Measurements from ENCODE around the gene IQCE. TPM values are rescaled to one million over a fixed set of nuclear protein-coding genes. Genes with fewer than 3 reads are reported as not detected.
A peak's percentile ranks its signal among the peaks of the same experiment; 100 is the strongest.

Gene IQCE
- total RNA-seq, 2 experiments from 2014 or later = 14.9 to 15.2 TPM

GRCh38 chr7:2644220-2644561 is 85.4 kb downstream of the IQCE start:
- Mint-ChIP-seq H3K27ac (peak overlapping the region; percentile 40), H3K4me1 (peaks cover 21% of the 10 kb centered on the region), H3K36me3 (no peaks in the 10 kb centered on the region), H3K9me3 (ENCODE audit: low read depth) (no peaks in the 10 kb centered on the region), H3K27me3 (no peaks in the 10 kb centered on the region), H3K4me3 (no peak overlapping the region)
- DNase-seq (no peak), ATAC-seq (no peak)
- CTCF ChIA-PET = interaction anchor here (0.5 to 5.1 kb wide), 5 partner anchors 9 to 66 kb away, joined by 3 to 50 read pairs (median 11); partner anchors contain the start of gene TTYH3

GRCh38 chr7:2644562-2645273 is 85.9 kb downstream of the IQCE start:
- ATAC-seq (peak; percentile 80), DNase-seq (no peak)
- Mint-ChIP-seq H3K4me1 (peaks cover 21% of the 10 kb centered on the region), H3K9me3 (ENCODE audit: low read depth) (no peaks in the 10 kb centered on the region), H3K36me3 (no peaks in the 10 kb centered on the region), H3K4me3 (peak overlapping the region; percentile 56), H3K27me3 (no peaks in the 10 kb centered on the region), H3K27ac (peak overlapping the region; percentile 90)
- CTCF ChIA-PET = interaction anchor here (0.7 to 5.1 kb wide), 18 partner anchors 9 to 193 kb away, joined by 3 to 50 read pairs (median 4); partner anchors contain the start of gene TTYH3

GRCh38 chr7:2645274-2645868 is 86.6 kb downstream of the IQCE start:
- CTCF ChIA-PET = interaction anchor here (0.7 to 5.1 kb wide), 18 partner anchors 8 to 194 kb away, joined by 3 to 50 read pairs (median 4); partner anchors contain the start of gene TTYH3

GRCh38 chr7:2646336-2646679 is 87.5 kb downstream of the IQCE start:
- H3K9me3 Mint-ChIP-seq (ENCODE audit: low read depth) = no peaks in the 10 kb centered on the region

More at GRCh38 chr7:2645274-2645868, 86.6 kb downstream of the IQCE start:
- no peaks in the 10 kb centered on the region for H3K36me3 Mint-ChIP-seq
- peak overlapping the region; percentile 90 for H3K27ac Mint-ChIP-seq
- peak; percentile 87 for DNase-seq
- H3K4me3 Mint-ChIP-seq = peak overlapping the region; percentile 56
- no peaks in the 10 kb centered on the region for H3K9me3 Mint-ChIP-seq (ENCODE audit: low read depth)
- peak; percentile 75 for ATAC-seq
- H3K4me1 Mint-ChIP-seq = peaks cover 21% of the 10 kb centered on the region
- H3K27me3 Mint-ChIP-seq = no peaks in the 10 kb centered on the region

GRCh38 chr7:2646680-2647571 is 88.1 kb downstream of the IQCE start:
- no peak for DNase-seq
- no peaks in the 10 kb centered on the region for H3K27me3 Mint-ChIP-seq
- H3K27ac Mint-ChIP-seq = no peak overlapping the region
- H3K9me3 Mint-ChIP-seq (ENCODE audit: low read depth) = no peaks in the 10 kb centered on the region
- CTCF ChIA-PET = interaction anchor here (0.8 to 5.1 kb wide), 2 partner anchors 24 to 63 kb away, joined by 3 to 50 read pairs; no protein-coding TSS in a partner anchor
- no peaks in the 10 kb centered on the region for H3K36me3 Mint-ChIP-seq
- no peak for ATAC-seq
- peaks cover 21% of the 10 kb centered on the region for H3K4me1 Mint-ChIP-seq
- H3K4me3 Mint-ChIP-seq = no peak overlapping the region

More at GRCh38 chr7:2646336-2646679, 87.5 kb downstream of the IQCE start:
- ATAC-seq (no peak), DNase-seq (no peak)
- Mint-ChIP-seq H3K36me3 (no peaks in the 10 kb centered on the region), H3K27me3 (no peaks in the 10 kb centered on the region), H3K27ac (no peak overlapping the region), H3K4me1 (peaks cover 21% of the 10 kb centered on the region), H3K4me3 (no peak overlapping the region)
- CTCF ChIA-PET = interaction anchor here (0.8 to 5.1 kb wide), 7 partner anchors 11 to 103 kb away, joined by 3 to 50 read pairs (median 3); no protein-coding TSS in a partner anchor

GRCh38 chr7:2647594-2648172 is 88.9 kb downstream of the IQCE start:
- H3K27me3 Mint-ChIP-seq = no peaks in the 10 kb centered on the region
- no peak overlapping the region for H3K27ac Mint-ChIP-seq
- H3K36me3 Mint-ChIP-seq = no peaks in the 10 kb centered on the region
- H3K9me3 Mint-ChIP-seq (ENCODE audit: low read depth) = no peaks in the 10 kb centered on the region
- no peak overlapping the region for H3K4me3 Mint-ChIP-seq
- CTCF ChIA-PET = no interaction called here
- DNase-seq (no peak), ATAC-seq (no peak)
- peaks cover 26% of the 10 kb centered on the region for H3K4me1 Mint-ChIP-seq

GRCh38 chr7:2649139-2649838 is 90.5 kb downstream of the IQCE start:
- no peak for ATAC-seq
- H3K36me3 Mint-ChIP-seq = no peaks in the 10 kb centered on the region
- H3K4me1 Mint-ChIP-seq = peaks cover 25% of the 10 kb centered on the region
- no peaks in the 10 kb centered on the region for H3K9me3 Mint-ChIP-seq (ENCODE audit: low read depth)
- no peak overlapping the region for H3K4me3 Mint-ChIP-seq
- H3K27ac Mint-ChIP-seq = no peak overlapping the region
- CTCF ChIA-PET = interaction anchor here (0.6 kb wide), 1 partner anchor 243 kb away, joined by 3 read pairs; no protein-coding TSS in a partner anchor
- no peaks in the 10 kb centered on the region for H3K27me3 Mint-ChIP-seq
- DNase-seq = no peak

- H3K4me1 Mint-ChIP-seq = peaks cover 18% of the 10 kb centered on the region
- no peaks in the 10 kb centered on the region for H3K27me3 Mint-ChIP-seq
- H3K4me3 Mint-ChIP-seq = no peak overlapping the region
- CTCF ChIA-PET = interaction anchor here (0.6 kb wide), 1 partner anchor 502 kb away, joined by 5 read pairs; no protein-coding TSS in a partner anchor
- H3K36me3 Mint-ChIP-seq = no peaks in the 10 kb centered on the region
- DNase-seq = no peak
- no peak overlapping the region for H3K27ac Mint-ChIP-seq
- H3K9me3 Mint-ChIP-seq (ENCODE audit: low read depth) = no peaks in the 10 kb centered on the region
- ATAC-seq = no peak
These were observed 91.2 kb downstream of the IQCE start for GRCh38 chr7:2649991-2650390.

- no peaks in the 10 kb centered on the region for H3K27me3 Mint-ChIP-seq
- DNase-seq (no peak), ATAC-seq (no peak)
- CTCF ChIA-PET = interaction anchor here (0.6 kb wide), 1 partner anchor 501 kb away, joined by 5 read pairs; no protein-coding TSS in a partner anchor
- no peaks in the 10 kb centered on the region for H3K36me3 Mint-ChIP-seq
- H3K4me3 Mint-ChIP-seq = no peak overlapping the region
- peaks cover 13% of the 10 kb centered on the region for H3K4me1 Mint-ChIP-seq
- H3K9me3 Mint-ChIP-seq (ENCODE audit: low read depth) = no peaks in the 10 kb centered on the region
- H3K27ac Mint-ChIP-seq = no peak overlapping the region
These were observed 91.7 kb downstream of the IQCE start for GRCh38 chr7:2650451-2650850.

- Mint-ChIP-seq H3K9me3 (ENCODE audit: low read depth) (no peaks in the 10 kb centered on the region), H3K4me3 (no peak overlapping the region), H3K27ac (no peak overlapping the region), H3K4me1 (peaks cover 5% of the 10 kb centered on the region), H3K36me3 (no peaks in the 10 kb centered on the region), H3K27me3 (no peaks in the 10 kb centered on the region)
- ATAC-seq (no peak), DNase-seq (no peak)
- CTCF ChIA-PET = no interaction called here
These were observed 92.6 kb downstream of the IQCE start for GRCh38 chr7:2651336-2651735.

GRCh38 chr7:2651847-2652735 is 93.3 kb downstream of the IQCE start:
- DNase-seq = no peak
- H3K9me3 Mint-ChIP-seq (ENCODE audit: low read depth) = no peaks in the 10 kb centered on the region
- peaks cover 6% of the 10 kb centered on the region for H3K4me1 Mint-ChIP-seq
- H3K27ac Mint-ChIP-seq = no peak overlapping the region
- no peak for ATAC-seq
- CTCF ChIA-PET = interaction anchor here (3.2 kb wide), 1 partner anchor 19 kb away, joined by 15 read pairs; no protein-coding TSS in a partner anchor
- no peaks in the 10 kb centered on the region for H3K27me3 Mint-ChIP-seq
- no peak overlapping the region for H3K4me3 Mint-ChIP-seq
- no peaks in the 10 kb centered on the region for H3K36me3 Mint-ChIP-seq

GRCh38 chr7:2652736-2653060 is 93.9 kb downstream of the IQCE start:
- no peak for DNase-seq
- H3K36me3 Mint-ChIP-seq = no peaks in the 10 kb centered on the region
- H3K27ac Mint-ChIP-seq = no peak overlapping the region
- no peak overlapping the region for H3K4me3 Mint-ChIP-seq
- no peak for ATAC-seq
- peaks cover 9% of the 10 kb centered on the region for H3K4me1 Mint-ChIP-seq
- H3K27me3 Mint-ChIP-seq = no peaks in the 10 kb centered on the region
- H3K9me3 Mint-ChIP-seq (ENCODE audit: low read depth) = no peaks in the 10 kb centered on the region
- CTCF ChIA-PET = interaction anchor here (0.6 to 3.2 kb wide), 4 partner anchors 8 to 123 kb away, joined by 3 to 15 read pairs (median 10); no protein-coding TSS in a partner anchor

All from activated CD8-positive, alpha-beta memory T cell treated with anti-CD3 and anti-CD28 coated beads, Interleukin-2, amount 10 ng/mL, durations not matched to agents 7 days and 5 days (primary cell).